ENCODE results near the gene RNPEPL1.

RNPEPL1 gene

GRCh38 chr2:240566203-240567136 is 1.8 kb upstream of the RNPEPL1 start:
- Mint-ChIP-seq H3K27me3 (ENCODE audit: low read depth, poor library complexity) (peaks cover 28% of the 10 kb centered on the region), H3K36me3 (ENCODE audit: low read depth) (peaks cover 5% of the 10 kb centered on the region), H3K4me1 (peaks cover 31% of the 10 kb centered on the region), H3K4me3 (peak overlapping the region; percentile 84), H3K9me3 (no peaks in the 10 kb centered on the region), H3K27ac (no peak overlapping the region)
- TF ChIP-seq CTCF (IDR thresholded peaks at IDR 0.05): peak; percentile 84
- DNase-seq: peak; percentile 92

- H3K4me1 Mint-ChIP-seq: peaks cover 24% of the 10 kb centered on the region
- no peak for DNase-seq
- H3K27ac Mint-ChIP-seq: no peak overlapping the region
- no peak for TF ChIP-seq CTCF (IDR thresholded peaks at IDR 0.05)
- H3K27me3 Mint-ChIP-seq (ENCODE audit: low read depth, poor library complexity): peaks cover 28% of the 10 kb centered on the region
- H3K36me3 Mint-ChIP-seq (ENCODE audit: low read depth): peaks cover 5% of the 10 kb centered on the region
- H3K9me3 Mint-ChIP-seq: no peaks in the 10 kb centered on the region
- H3K4me3 Mint-ChIP-seq: peak overlapping the region; percentile 84
These were observed 980 bp upstream of the RNPEPL1 start for GRCh38 chr2:240567137-240567871.

- peak; percentile 64 for DNase-seq
- peaks cover 28% of the 10 kb centered on the region for H3K27me3 Mint-ChIP-seq (ENCODE audit: low read depth, poor library complexity)
- H3K27ac Mint-ChIP-seq: no peak overlapping the region
- no peaks in the 10 kb centered on the region for H3K9me3 Mint-ChIP-seq
- no peak for TF ChIP-seq CTCF (IDR thresholded peaks at IDR 0.05)
- H3K4me1 Mint-ChIP-seq: peaks cover 24% of the 10 kb centered on the region
- no peaks in the 10 kb centered on the region for H3K36me3 Mint-ChIP-seq (ENCODE audit: low read depth)
- peak overlapping the region; percentile 79 for H3K4me3 Mint-ChIP-seq
These were observed 616 bp downstream of the RNPEPL1 start for GRCh38 chr2:240568678-240569522.

- no peaks in the 10 kb centered on the region for H3K9me3 Mint-ChIP-seq
- peaks cover 24% of the 10 kb centered on the region for H3K4me1 Mint-ChIP-seq
- no peak overlapping the region for H3K27ac Mint-ChIP-seq
- no peak for TF ChIP-seq CTCF (IDR thresholded peaks at IDR 0.05)
- DNase-seq: peak; percentile 4
- peaks cover 28% of the 10 kb centered on the region for H3K27me3 Mint-ChIP-seq (ENCODE audit: low read depth, poor library complexity)
- H3K36me3 Mint-ChIP-seq (ENCODE audit: low read depth): no peaks in the 10 kb centered on the region
- peak overlapping the region; percentile 79 for H3K4me3 Mint-ChIP-seq
These were observed 1.3 kb downstream of the RNPEPL1 start for GRCh38 chr2:240569523-240569997.

GRCh38 chr2:240569998-240570530 is 1.8 kb downstream of the RNPEPL1 start:
- Mint-ChIP-seq H3K4me3 (no peak overlapping the region), H3K36me3 (ENCODE audit: low read depth) (no peaks in the 10 kb centered on the region), H3K4me1 (peaks cover 24% of the 10 kb centered on the region), H3K9me3 (no peaks in the 10 kb centered on the region), H3K27ac (no peak overlapping the region), H3K27me3 (ENCODE audit: low read depth, poor library complexity) (peaks cover 28% of the 10 kb centered on the region)
- TF ChIP-seq CTCF (IDR thresholded peaks at IDR 0.05): no peak
- DNase-seq: no peak

Data from nephron progenitor cell (in vitro differentiated cells).